Brain microvascular endothelial cell (primary cell): ENCODE measurements around the gene PPP2R5A.

Source experiments
- DNase-seq: peaks from one replicate; pipeline ENCODE4 v3.0.0-alpha.2; 2020
- H3K27ac ChIP-seq: fragments of 250-450 bp; sonication (Bioruptor Pico); 2 replicates; pipeline ENCODE4 v1.5.1; 2020; ENCODE audit warnings: mild to moderate bottlenecking, moderate library complexity
- H3K27me3 ChIP-seq: fragments of 250-450 bp; sonication (Bioruptor Pico); replicated peaks from 2 replicates; pipeline ENCODE4 v1.5.1; 2020; ENCODE audit warnings: mild to moderate bottlenecking
- H3K36me3 ChIP-seq: fragments of 250-450 bp; sonication (Bioruptor Pico); replicated peaks from 2 replicates; pipeline ENCODE4 v1.5.1; 2020; ENCODE audit warnings: mild to moderate bottlenecking
- H3K4me3 ChIP-seq: 2 replicates; pipeline ENCODE4 v1.5.1; 2011; ENCODE audit warnings: low read depth, mild to moderate bottlenecking, control low read depth, low read length, moderate library complexity
- in situ Hi-C: cut with HindIII; loops from 2 replicates; pipeline ENCODE4 v1.10.0; 2017; ENCODE audit warnings: low sequenced_read_pairs, low pct_ligation_motif_present
- TF ChIP-seq, protein P1 (sequence below): IDR thresholded peaks from 2 replicates; pipeline ENCODE4 v1.5.1; 2011; ENCODE audit warnings: low read depth, mild to moderate bottlenecking, moderate library complexity, low read length, control low read depth, inconsistent platforms; ENCODE audit errors: missing control alignments

Gene PPP2R5A

GRCh38 chr1:212402666-212403321 lies 117.6 kb downstream of the PPP2R5A start:
- TF ChIP-seq, protein P1, sequence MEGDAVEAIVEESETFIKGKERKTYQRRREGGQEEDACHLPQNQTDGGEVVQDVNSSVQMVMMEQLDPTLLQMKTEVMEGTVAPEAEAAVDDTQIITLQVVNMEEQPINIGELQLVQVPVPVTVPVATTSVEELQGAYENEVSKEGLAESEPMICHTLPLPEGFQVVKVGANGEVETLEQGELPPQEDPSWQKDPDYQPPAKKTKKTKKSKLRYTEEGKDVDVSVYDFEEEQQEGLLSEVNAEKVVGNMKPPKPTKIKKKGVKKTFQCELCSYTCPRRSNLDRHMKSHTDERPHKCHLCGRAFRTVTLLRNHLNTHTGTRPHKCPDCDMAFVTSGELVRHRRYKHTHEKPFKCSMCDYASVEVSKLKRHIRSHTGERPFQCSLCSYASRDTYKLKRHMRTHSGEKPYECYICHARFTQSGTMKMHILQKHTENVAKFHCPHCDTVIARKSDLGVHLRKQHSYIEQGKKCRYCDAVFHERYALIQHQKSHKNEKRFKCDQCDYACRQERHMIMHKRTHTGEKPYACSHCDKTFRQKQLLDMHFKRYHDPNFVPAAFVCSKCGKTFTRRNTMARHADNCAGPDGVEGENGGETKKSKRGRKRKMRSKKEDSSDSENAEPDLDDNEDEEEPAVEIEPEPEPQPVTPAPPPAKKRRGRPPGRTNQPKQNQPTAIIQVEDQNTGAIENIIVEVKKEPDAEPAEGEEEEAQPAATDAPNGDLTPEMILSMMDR, result no peak
- peaks cover 4% of the 10 kb centered on the region for H3K36me3 ChIP-seq
- H3K27ac ChIP-seq, result no peak overlapping the region

DNA sequence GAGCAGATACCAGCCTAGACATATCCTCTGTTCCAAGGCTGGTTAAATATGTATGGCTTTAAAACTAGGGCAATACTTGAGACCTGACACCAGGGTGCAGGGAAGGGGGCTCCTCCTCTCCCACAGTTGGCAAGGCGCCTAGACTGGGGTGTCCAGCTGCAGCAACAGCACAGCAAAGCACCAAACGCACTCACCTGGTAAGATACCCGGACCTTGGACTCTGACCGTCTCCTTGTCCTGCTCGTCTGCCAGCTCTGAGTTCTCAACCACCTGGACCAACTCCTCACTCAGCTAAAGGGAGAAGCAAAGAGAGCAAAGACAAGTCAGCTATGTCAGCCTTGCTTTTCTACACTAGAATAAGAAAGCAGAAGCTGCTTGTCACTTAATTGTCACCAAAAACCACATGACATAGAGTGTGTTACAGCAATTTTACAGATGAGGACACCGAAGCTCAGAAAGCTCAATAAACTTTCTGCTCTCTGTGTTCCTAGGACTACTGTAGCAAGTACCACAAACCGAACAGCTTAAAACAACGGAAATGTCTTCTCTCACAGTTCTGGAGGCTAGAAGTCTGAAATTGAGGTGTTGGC lies 125.1 kb downstream of the PPP2R5A start:
- no peak for DNase-seq
- Histone ChIP-seq H3K36me3 (peaks cover 18% of the 10 kb centered on the region), H3K27ac (no peak overlapping the region), H3K4me3 (no peak overlapping the region), H3K27me3 (no peaks in the 10 kb centered on the region)
- TF ChIP-seq, protein P1, result no peak
- in situ Hi-C loops, result no loop called here

More at GRCh38 chr1:212402666-212403321, 117.6 kb downstream of the PPP2R5A start:
- H3K27me3 ChIP-seq, result no peaks in the 10 kb centered on the region
- in situ Hi-C loops, result no loop called here
- DNase-seq, result no peak
- no peak overlapping the region for H3K4me3 ChIP-seq
